GM18505 (cell line): ENCODE data around the gene HPCA.

Source experiments
- ATAC-seq: cut with Tn5 transposase; IDR thresholded peaks from one replicate; pipeline ENCODE4 v1.9.1; 2021; ENCODE audit not compliant: unreplicated experiment
- POLR2A ChIP-seq: IDR thresholded peaks from 4 replicates; pipeline ENCODE4 v1.6.1; 2011; ENCODE audit warnings: borderline replicate concordance; ENCODE audit not compliant: insufficient read depth, insufficient read length; ENCODE audit errors: extremely low read depth

Gene HPCA

GRCh38 chr1:32891241-32891570, 4.9 kb downstream of the HPCA start:
- TF ChIP-seq POLR2A = no peak
- no peak for ATAC-seq

GRCh38 chr1:32891630-32892029, 5.3 kb downstream of the HPCA start:
- no peak for ATAC-seq
- no peak for TF ChIP-seq POLR2A

GRCh38 chr1:32892368-32893197, 6.3 kb downstream of the HPCA start:
- ATAC-seq = no peak
- TF ChIP-seq POLR2A = no peak

GRCh38 chr1:32893198-32894018, 7.1 kb downstream of the HPCA start:
- no peak for ATAC-seq
- TF ChIP-seq POLR2A = no peak

- no peak for ATAC-seq
- no peak for TF ChIP-seq POLR2A
Measured at GRCh38 chr1:32894019-32894600, 7.8 kb downstream of the HPCA start.

- no peak for ATAC-seq
- TF ChIP-seq POLR2A = no peak
Measured at GRCh38 chr1:32894681-32895080, 8.4 kb downstream of the HPCA start.

- ATAC-seq = no peak
- no peak for TF ChIP-seq POLR2A
Measured at GRCh38 chr1:32895325-32896215, 9.3 kb downstream of the HPCA start.

- ATAC-seq = no peak
- no peak for TF ChIP-seq POLR2A
Measured at GRCh38 chr1:32896451-32896850, 10.2 kb downstream of the HPCA start.

GRCh38 chr1:32897082-32898049, 11.1 kb downstream of the HPCA start:
- no peak for ATAC-seq
- no peak for TF ChIP-seq POLR2A

GRCh38 chr1:32898056-32898455, 11.8 kb downstream of the HPCA start:
- TF ChIP-seq POLR2A = no peak
- no peak for ATAC-seq

- TF ChIP-seq POLR2A = no peak
- no peak for ATAC-seq
Measured at GRCh38 chr1:32898958-32899357, 12.7 kb downstream of the HPCA start.
